MG63 (cell line): Measurements from ENCODE around the gene ST6GALNAC3. TPM values are rescaled to one million over a fixed set of nuclear protein-coding genes. Genes with fewer than 3 reads are reported as not detected.
A peak's percentile ranks its signal among the peaks of the same experiment; 100 is the strongest.

Experiments used
- DNase-seq: peaks from one replicate; pipeline ENCODE4 v3.0.0-alpha.2; 2020
- H3K27me3 ChIP-seq: fragments of 250-450 bp; sonication (Bioruptor Pico); 2 replicates; pipeline ENCODE4 v1.5.1; 2020; ENCODE audit warnings: mild to moderate bottlenecking, moderate library complexity
- H3K36me3 ChIP-seq: fragments of 250-450 bp; sonication (Bioruptor Pico); 2 replicates; pipeline ENCODE4 v1.5.1; 2020; ENCODE audit warnings: mild to moderate bottlenecking, moderate library complexity
- H3K4me3 ChIP-seq: fragments of 250-450 bp; sonication (Bioruptor Pico); 2 replicates; pipeline ENCODE4 v1.5.1; 2020; ENCODE audit warnings: mild to moderate bottlenecking, moderate library complexity
- H3K9me3 ChIP-seq: fragments of 250-450 bp; sonication (Bioruptor Pico); 2 replicates; pipeline ENCODE4 v1.5.1; 2020; ENCODE audit warnings: mild to moderate bottlenecking, moderate library complexity
- total RNA-seq: library from RNA; depleted of rRNA; stranded (reverse); fragments of >200 nt; shearing (Covaris generic); gene quantifications from 2 replicates; pipeline ENCODE4 v1.2.3, GENCODE V29; 2014; ENCODE audit warnings: low replicate concordance

Gene ST6GALNAC3
- total RNA-seq, 1 experiment from 2014 or later: 5.5 TPM

DNA sequence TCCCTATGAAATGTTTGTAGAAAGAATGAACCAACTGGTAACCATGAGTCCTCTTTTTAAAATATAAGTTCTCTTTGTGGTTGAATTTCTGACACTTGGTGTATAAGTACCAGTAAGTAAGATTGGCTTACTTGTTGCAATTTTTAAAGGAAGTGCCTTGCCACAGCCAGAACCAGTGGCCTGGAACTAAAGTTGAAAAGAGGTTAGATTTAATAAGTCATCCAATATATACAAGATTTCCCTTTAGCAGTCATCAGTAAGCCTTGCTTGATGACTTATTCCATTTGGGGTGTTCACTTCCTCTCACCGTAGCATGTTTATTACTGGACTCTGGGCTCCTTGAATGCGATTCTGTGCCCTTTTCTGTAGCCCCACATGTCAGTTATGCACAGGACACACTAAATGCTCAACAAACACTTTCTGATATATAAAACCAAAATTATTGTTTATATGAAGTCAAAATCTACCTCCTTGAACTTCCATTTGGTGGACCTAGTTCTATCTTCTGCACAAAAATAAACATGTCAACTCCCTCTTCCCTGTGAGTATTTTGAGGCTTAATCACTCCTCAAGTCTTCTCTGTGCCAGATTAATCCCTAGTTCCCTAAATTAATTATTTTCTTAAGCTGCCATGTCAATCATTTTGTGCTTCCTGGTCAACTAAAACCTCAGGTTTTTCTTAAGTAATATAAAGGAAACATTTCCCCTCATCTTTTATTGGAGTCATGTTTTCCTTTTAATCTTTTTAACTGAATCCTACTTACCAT lies 218.1 kb downstream of the ST6GALNAC3 start:
- Histone ChIP-seq H3K9me3 (no peaks in the 10 kb centered on the region), H3K36me3 (no peaks in the 10 kb centered on the region), H3K27me3 (no peaks in the 10 kb centered on the region; the same call in 1 of the 2 replicates), H3K4me3 (no peak overlapping the region)
- no peak for DNase-seq

GRCh38 chr1:76293831-76294230 lies 219.3 kb downstream of the ST6GALNAC3 start:
- Histone ChIP-seq H3K4me3 (no peak overlapping the region), H3K36me3 (no peaks in the 10 kb centered on the region), H3K27me3 (no peaks in the 10 kb centered on the region; the same call in 1 of the 2 replicates), H3K9me3 (no peaks in the 10 kb centered on the region)
- DNase-seq: no peak

DNA sequence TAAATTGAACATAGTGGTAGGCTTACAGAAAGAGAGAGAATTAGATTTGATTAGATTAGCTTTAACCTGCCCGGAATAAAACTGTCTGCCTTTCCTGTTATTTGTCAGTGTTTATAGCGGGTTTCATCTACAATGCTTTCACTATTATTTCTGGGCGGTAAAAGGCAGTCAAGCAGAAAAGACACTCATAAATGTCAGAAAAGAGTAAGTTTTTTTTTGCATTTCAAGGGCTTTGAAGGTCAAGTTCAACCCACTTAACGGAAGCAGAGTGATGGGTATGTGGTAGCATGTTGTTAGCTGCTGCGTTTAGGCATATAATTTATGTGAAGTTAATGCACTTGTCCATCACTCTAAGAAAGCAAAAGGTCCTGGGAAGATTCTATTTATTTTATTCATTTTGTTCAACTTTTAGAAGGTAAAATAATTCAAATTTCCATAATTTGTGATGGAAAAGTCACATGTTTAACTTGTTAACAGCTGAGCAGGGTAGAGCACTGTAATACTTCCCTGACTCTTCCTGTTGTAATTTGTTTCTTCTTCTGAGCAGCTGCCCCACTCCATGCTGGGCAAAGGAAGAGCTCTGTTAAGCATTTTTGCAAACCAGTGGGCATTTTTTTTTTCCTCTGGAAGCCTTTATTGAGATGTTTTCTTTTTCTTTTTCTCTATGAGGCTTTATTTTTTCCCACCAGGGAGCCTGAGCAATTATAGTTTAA lies 220.1 kb downstream of the ST6GALNAC3 start:
- Histone ChIP-seq H3K9me3 (no peaks in the 10 kb centered on the region), H3K4me3 (no peak overlapping the region), H3K27me3 (no peaks in the 10 kb centered on the region; the same call in 1 of the 2 replicates), H3K36me3 (no peaks in the 10 kb centered on the region)
- no peak for DNase-seq

DNA sequence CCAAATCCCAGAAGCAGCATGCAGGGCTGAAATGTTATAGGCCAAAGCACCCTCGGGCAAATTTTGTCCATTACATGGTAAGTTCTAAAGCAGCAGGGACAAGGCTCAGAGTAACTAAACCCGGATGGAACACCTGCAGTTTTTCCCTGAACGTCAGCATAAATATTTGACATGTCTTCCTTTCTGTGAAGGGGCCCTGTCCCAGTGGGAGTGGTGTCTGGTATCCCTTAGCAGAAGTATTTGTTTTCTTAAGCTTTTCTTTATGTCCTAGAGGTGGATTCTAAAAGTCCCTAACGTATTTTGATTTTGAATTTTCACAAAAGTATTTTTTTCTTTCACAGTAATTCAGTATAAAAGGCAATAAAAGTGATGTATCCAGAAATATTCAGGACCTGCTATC lies 223.9 kb downstream of the ST6GALNAC3 start:
- Histone ChIP-seq H3K27me3 (no peaks in the 10 kb centered on the region; the same call in 1 of the 2 replicates), H3K9me3 (no peaks in the 10 kb centered on the region), H3K36me3 (no peaks in the 10 kb centered on the region), H3K4me3 (no peak overlapping the region)
- DNase-seq: no peak

GRCh38 chr1:76299036-76299435 lies 224.5 kb downstream of the ST6GALNAC3 start:
- Histone ChIP-seq H3K9me3 (no peaks in the 10 kb centered on the region), H3K4me3 (no peak overlapping the region), H3K36me3 (no peaks in the 10 kb centered on the region), H3K27me3 (no peaks in the 10 kb centered on the region; the same call in 1 of the 2 replicates)
- DNase-seq: no peak

- Histone ChIP-seq H3K36me3 (no peaks in the 10 kb centered on the region), H3K27me3 (no peaks in the 10 kb centered on the region; the same call in 1 of the 2 replicates), H3K9me3 (no peaks in the 10 kb centered on the region), H3K4me3 (no peak overlapping the region)
- DNase-seq: no peak
These were observed 226.0 kb downstream of the ST6GALNAC3 start for GRCh38 chr1:76300556-76300955.

GRCh38 chr1:76302711-76303339 lies 228.3 kb downstream of the ST6GALNAC3 start:
- Histone ChIP-seq H3K4me3 (no peak overlapping the region), H3K36me3 (no peaks in the 10 kb centered on the region), H3K27me3 (no peaks in the 10 kb centered on the region), H3K9me3 (no peaks in the 10 kb centered on the region)
- DNase-seq: no peak

DNA sequence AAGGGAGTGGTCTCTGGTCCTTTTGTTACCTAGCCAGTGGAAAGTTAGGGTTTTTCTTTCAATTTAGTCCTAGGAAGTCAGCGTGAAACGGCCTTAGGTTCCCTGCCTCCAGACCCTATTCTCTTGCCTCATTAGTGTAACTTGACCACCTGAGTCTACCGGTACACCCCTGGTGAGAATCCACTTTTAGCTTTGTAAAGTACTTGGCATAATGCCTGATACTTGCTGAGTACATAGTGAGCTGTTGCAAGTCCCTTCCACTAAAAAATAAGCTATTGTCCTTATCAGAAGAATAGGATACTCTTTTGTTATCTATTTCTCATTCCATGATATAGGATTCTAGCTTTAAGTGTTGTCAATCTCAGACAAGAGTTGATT lies 228.8 kb downstream of the ST6GALNAC3 start:
- Histone ChIP-seq H3K27me3 (no peaks in the 10 kb centered on the region), H3K36me3 (no peaks in the 10 kb centered on the region), H3K4me3 (no peak overlapping the region), H3K9me3 (no peaks in the 10 kb centered on the region)
- DNase-seq: no peak

- no peak for DNase-seq
- H3K27me3 ChIP-seq: no peaks in the 10 kb centered on the region
- no peaks in the 10 kb centered on the region for H3K36me3 ChIP-seq
- H3K9me3 ChIP-seq: no peaks in the 10 kb centered on the region
- no peak overlapping the region for H3K4me3 ChIP-seq
These were observed 238.8 kb downstream of the ST6GALNAC3 start for GRCh38 chr1:76313304-76313703.

DNA sequence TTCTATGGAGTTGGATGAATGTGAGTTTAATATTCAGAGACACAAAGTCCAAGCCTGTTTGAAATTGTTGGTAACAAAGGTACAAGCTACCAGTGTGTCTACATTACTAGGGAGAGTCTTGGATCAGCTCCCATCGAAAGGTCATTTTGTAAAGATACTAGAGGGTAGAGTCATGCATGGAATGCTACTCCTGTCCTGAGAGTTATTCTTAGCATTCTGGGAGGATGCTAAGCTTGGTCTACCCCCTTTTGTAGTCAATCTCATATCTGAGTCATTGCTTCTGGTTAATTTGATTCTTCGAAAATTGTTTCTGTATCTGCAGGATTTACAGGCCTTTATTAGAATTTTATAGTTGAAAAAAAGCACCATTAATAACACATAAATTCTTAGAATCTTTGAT lies 240.2 kb downstream of the ST6GALNAC3 start:
- Histone ChIP-seq H3K4me3 (no peak overlapping the region), H3K27me3 (no peaks in the 10 kb centered on the region), H3K36me3 (no peaks in the 10 kb centered on the region), H3K9me3 (no peaks in the 10 kb centered on the region)
- no peak for DNase-seq

DNA sequence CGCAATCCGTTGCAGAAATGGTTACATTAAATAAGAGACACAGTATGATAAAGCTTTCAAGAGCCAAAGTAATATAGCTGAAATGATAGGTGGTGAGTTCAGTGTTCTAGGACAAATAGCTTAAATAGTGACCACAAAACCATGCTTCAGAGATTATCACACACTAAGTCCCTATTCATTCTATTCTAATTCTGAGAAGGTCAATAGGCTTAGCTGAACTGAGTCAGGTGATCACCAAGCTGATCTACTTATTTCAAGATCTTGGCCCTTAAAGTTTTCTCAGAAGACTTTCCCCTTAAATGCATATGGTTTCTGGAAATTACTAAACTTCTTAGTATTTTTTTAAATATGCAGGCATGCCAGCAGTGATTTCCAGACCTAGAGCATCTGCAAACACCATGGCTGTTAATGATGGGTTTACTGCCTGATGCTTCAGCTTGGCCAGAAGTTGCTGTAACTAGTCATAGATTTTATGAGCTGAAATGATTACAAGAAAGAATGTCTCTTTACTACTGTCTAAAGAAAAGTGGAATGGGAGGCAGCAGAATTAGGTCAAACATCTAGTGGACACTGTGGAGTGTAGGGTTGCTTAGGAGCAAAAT lies 242.9 kb downstream of the ST6GALNAC3 start:
- no peaks in the 10 kb centered on the region for H3K27me3 ChIP-seq
- no peak for DNase-seq
- no peaks in the 10 kb centered on the region for H3K36me3 ChIP-seq
- no peaks in the 10 kb centered on the region for H3K9me3 ChIP-seq
- H3K4me3 ChIP-seq: no peak overlapping the region

DNA sequence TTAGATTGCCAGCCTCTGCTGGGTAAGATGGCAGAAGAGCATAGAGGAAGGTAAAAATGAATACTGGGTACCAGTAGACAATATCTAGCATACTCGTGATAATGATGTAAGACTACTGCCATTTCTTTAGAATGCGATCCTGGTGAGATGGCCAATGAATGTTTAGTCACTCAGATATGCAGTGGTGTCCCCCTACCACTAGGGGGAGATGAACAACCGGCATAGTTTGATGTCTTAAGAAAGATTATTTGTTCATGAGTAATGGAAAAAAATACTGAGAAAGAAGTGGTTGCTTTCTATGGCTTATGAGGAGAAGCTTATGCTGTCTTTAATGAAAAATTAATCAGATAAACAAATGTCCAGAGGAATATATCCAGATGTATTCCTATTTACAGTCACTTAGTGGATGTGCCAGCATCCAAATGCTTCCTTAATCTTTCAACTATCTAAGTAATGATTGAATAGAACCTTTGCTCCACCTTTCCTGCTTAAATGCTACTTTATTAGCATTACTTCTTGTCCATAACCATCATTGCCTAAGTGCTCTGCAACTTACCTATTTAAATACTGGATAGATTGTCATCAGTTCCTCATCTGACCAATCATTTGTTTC lies 256.6 kb downstream of the ST6GALNAC3 start:
- DNase-seq: peak; percentile 36
- Histone ChIP-seq H3K9me3 (no peaks in the 10 kb centered on the region), H3K27me3 (peaks cover 5% of the 10 kb centered on the region), H3K36me3 (no peaks in the 10 kb centered on the region), H3K4me3 (no peak overlapping the region)

DNA sequence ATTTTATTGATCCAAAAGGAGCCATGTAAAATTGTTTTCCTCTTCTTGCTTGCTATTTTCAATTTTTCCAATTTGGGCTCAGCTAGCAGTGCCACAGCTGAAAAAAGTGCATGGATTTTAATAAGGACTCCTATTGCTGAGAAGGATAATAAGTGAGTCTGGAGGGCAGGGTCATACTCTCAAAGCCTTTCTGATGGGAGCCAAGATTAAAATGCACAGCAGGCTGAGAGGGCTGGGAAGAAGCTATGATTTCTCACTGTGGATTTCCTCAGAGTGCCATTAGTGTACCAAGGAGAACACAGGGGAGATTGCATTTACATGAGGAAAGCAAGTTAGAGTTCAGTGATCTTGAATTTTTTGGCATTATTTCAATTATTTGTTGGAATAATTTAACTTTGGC lies 261.3 kb downstream of the ST6GALNAC3 start:
- H3K9me3 ChIP-seq: no peaks in the 10 kb centered on the region
- no peak for DNase-seq
- H3K27me3 ChIP-seq: peaks cover 3% of the 10 kb centered on the region
- no peak overlapping the region for H3K4me3 ChIP-seq
- H3K36me3 ChIP-seq: no peaks in the 10 kb centered on the region

DNA sequence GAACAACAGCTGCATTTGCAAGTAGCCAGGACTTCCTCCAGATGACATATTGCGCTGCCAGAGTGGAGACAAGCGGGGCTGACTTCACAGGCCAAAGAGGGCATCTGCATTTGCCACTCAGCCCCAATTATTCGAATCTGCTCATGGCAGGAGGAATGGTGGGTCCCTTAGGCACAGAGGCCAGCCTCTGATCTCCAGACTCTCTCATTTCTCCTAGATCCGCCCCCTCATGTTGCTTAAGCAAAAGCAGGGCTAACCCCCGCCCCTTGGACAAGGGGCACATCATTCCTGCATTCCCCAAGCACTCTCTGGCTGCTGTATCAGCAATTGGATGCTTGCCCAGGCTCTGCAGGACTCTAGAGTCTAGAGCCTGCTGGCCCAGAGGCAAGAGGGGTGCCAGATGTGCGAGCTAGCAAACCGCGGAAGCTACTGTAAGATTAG lies 262.4 kb downstream of the ST6GALNAC3 start:
- H3K27me3 ChIP-seq: peaks cover 3% of the 10 kb centered on the region; the same call in 1 of the 2 replicates
- H3K9me3 ChIP-seq: no peaks in the 10 kb centered on the region
- H3K36me3 ChIP-seq: no peaks in the 10 kb centered on the region
- DNase-seq: peak; percentile 98
- no peak overlapping the region for H3K4me3 ChIP-seq

DNA sequence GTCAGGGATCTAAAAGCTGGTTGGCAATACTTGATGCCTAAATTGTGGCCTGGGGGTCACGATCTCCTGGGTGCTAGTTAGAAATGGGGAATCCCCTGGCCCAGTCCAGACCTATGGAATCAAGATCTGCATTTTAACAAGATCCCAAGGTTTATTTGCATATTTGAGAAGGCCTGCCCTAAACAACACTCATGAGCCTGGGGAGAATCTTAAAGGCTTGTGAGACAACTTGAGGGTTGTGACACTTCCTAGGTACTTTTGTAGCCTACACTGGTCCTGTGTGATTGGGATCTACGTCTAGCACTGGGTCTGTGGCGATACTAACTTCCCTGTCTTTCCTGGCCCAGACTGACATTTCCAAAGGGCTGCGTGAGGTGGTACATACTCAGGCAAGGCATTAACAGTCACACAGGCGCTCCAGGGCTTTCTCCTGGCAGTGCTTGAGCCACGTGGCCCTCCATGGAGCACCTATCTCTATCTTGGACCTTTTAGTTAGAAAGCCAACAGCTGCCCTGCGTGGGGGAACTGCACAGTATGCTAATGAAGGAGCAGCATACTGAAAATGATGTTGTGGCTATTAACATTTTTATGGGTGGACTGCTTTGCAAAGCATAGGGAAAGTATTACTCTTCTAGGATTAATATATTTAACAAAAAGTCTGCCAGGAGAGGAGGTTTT lies 263.1 kb downstream of the ST6GALNAC3 start:
- Histone ChIP-seq H3K36me3 (no peaks in the 10 kb centered on the region), H3K9me3 (no peaks in the 10 kb centered on the region), H3K27me3 (peaks cover 3% of the 10 kb centered on the region; the same call in 1 of the 2 replicates), H3K4me3 (no peak overlapping the region)
- DNase-seq: no peak

DNA sequence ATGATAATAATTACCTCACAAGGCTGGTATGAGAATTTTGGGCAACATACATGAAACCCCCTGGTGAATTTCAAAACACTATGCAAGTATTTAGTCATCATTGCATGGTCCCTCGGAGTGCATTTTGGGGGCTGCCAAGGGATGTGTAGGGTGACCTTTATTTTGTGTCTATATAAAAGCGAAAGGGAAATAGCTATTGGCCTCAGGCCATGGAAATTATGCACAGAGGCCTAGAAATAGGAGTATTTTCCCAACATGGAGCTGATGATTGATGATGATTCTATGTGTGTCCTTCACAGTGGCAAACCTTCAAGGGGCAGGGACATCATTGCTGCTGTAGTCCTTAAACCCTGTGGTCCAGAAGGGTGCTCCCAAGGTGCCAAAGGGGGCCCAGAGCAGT lies 265.5 kb downstream of the ST6GALNAC3 start:
- peak; percentile 10 for DNase-seq
- H3K27me3 ChIP-seq: no peaks in the 10 kb centered on the region
- no peaks in the 10 kb centered on the region for H3K9me3 ChIP-seq
- no peak overlapping the region for H3K4me3 ChIP-seq
- H3K36me3 ChIP-seq: no peaks in the 10 kb centered on the region
